GM08714 (cell line): ENCODE results near the gene KDF1.
"Not testable (repeated sequence)": the region's sequence is repeated elsewhere in the genome, so short reads cannot be mapped to it uniquely, and the experiment has no call there.

Experiments
- H3K4me3 ChIP-seq: fragments of 200-500 bp; sonication (Bioruptor generic); 2 replicates; pipeline ENCODE4 v1.5.1; 2014; ENCODE audit warnings: mild to moderate bottlenecking, low read length, inconsistent platforms
- ZNF274 ChIP-seq: IDR thresholded peaks from 2 replicates; pipeline ENCODE4 v1.6.1; 2012; ENCODE audit warnings: mild to moderate bottlenecking, low read depth, low read length

The KDF1 gene

GRCh38 chr1:26956321-26956720, 3.9 kb downstream of the KDF1 start:
- no peak overlapping the region for H3K4me3 ChIP-seq
- no peak for TF ChIP-seq ZNF274

GRCh38 chr1:26953374-26953773, 6.9 kb downstream of the KDF1 start:
- TF ChIP-seq ZNF274 = no peak
- no peak overlapping the region for H3K4me3 ChIP-seq

- no peak for TF ChIP-seq ZNF274
- no peak overlapping the region for H3K4me3 ChIP-seq
Observed at GRCh38 chr1:26951821-26952497, 8.3 kb downstream of the KDF1 start.

DNA sequence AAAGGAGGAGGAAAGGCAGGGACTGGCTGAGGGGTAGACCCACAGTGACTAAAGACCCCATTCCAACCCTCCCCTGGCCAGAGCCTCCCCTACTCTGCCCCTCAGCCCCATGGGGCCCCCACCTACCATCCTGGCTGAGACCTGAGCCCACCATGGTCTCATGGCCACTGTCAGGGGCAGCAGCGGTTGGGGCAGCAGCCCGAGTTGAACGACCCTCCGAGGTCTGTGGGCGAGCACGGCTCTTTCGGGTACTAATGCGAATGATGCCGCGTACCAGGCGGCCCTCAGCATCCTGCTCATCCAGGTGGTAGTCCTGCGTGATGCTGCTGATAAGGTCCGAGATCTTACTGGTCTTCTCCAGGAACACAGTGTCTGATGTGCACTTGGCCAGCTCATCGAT, 9.1 kb downstream of the KDF1 start:
- no peak overlapping the region for H3K4me3 ChIP-seq
- no peak for TF ChIP-seq ZNF274

DNA sequence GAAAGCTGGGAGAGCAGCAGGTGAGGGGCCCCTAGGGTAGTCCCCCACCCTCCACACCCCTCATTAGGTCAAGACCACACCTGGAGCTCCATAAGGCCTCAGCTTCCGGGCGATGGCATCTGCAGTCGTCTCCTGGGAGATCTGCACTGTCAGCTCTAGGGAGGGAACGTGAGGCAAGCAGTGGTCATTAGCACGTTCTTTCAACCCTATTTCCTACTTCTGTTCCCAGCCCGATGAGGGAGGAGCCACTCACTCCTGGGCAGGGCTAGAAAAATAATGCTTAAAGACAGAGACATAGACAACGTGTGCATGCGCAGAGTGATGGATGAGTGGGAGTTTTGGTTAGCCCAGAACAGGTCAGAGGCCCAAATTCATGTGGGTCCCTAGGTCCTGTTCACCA, 9.7 kb downstream of the KDF1 start:
- no peak for TF ChIP-seq ZNF274
- H3K4me3 ChIP-seq = no peak overlapping the region

GRCh38 chr1:26949926-26950319, 10.3 kb downstream of the KDF1 start:
- no peak for TF ChIP-seq ZNF274
- no peak overlapping the region for H3K4me3 ChIP-seq

DNA sequence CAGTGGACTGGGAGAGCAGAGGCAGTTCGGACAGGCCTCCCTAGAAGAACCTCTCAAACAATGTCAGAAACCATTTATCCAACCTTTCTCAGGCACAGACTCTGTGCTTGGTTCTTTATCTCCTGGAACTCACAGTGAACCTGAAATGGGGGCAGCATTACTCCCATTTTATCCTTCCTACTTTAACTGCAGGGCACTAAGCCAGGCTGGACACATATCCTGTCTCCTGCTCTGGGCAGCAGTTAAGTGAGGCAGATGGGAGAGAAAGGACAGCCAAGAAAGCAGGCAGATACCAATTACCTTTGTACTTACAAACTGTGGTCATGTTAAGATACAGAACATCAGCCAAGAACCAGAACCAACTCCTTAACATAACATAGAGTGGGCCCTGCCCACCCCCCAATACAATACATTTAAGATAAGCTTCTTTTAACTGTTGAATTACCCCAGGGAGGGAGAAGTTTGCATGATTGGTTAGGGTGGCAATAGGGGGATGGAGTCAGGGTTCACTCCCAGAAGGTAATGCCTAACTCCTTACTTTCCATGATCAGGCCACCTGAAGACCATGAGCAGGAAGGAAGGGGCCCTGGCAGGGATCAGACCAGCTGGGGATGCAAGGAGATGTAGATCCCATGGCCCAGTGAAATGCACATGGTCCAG, 10.9 kb downstream of the KDF1 start:
- no peak overlapping the region for H3K4me3 ChIP-seq

DNA sequence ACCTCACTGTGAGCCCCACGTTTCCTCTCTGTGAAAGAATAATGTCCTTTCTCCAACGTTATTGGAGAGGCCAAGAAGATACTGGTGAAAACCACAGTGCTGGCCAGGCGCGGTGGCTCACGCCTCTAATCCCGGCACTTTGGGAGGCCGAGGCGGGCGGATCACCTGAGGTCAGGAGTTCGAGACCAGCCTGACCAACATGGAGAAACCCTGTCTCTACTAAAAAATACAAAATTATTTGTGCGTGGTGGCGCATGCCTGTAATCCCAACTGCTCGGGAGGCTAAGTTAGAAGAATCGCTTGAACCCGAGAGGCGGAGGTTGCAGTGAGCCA, 11.6 kb downstream of the KDF1 start:
- H3K4me3 ChIP-seq = not testable (repeated sequence)

More for the DNA sequence above, 10.9 kb downstream of the KDF1 start:
- TF ChIP-seq ZNF274 = no peak

GRCh38 chr1:26946270-26946669, 14.0 kb downstream of the KDF1 start:
- no peak overlapping the region for H3K4me3 ChIP-seq
- TF ChIP-seq ZNF274 = no peak

GRCh38 chr1:26945728-26946127, 14.5 kb downstream of the KDF1 start:
- no peak overlapping the region for H3K4me3 ChIP-seq
- TF ChIP-seq ZNF274 = no peak

DNA sequence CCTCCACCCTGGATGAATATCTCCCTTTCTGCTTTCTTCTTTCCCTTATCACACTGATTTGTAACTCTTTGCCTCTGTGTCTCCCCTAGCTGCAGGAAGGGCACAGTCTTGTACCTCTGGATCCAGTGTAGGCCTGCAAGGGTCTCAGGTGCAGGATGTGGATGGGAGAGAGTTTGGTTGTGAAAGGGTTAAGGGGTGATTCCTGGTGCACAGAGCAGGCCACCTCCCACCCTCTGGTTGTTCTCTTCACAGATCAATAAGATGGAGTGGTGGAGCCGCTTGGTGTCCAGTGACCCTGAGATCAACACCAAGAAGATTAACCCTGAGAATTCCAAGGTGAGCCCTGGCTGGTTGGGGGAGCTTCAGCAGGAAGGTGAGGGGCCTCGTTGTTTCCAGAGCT, 15.1 kb downstream of the KDF1 start:
- TF ChIP-seq ZNF274 = no peak

DNA sequence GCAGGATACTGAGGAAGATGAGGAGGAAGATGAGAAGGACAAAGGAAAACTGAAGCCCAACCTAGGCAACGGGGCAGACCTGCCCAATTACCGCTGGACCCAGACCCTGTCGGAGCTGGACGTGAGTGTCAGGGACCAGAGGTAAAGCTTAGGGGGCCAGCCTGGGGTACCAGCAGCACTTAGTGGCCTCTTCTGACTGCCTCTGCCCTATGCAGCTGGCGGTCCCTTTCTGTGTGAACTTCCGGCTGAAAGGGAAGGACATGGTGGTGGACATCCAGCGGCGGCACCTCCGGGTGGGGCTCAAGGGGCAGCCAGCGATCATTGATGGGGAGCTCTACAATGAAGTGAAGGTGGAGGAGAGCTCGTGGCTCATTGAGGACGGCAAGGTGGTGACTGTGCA, 17.6 kb downstream of the KDF1 start:
- TF ChIP-seq ZNF274 = no peak
- no peak overlapping the region for H3K4me3 ChIP-seq

More for the DNA sequence above, 15.1 kb downstream of the KDF1 start:
- H3K4me3 ChIP-seq = no peak overlapping the region

- H3K4me3 ChIP-seq = no peak overlapping the region
- no peak for TF ChIP-seq ZNF274
Observed at GRCh38 chr1:26941311-26941710, 19.0 kb downstream of the KDF1 start.

GRCh38 chr1:26938659-26939025, 21.6 kb downstream of the KDF1 start:
- H3K4me3 ChIP-seq = no peak overlapping the region
- TF ChIP-seq ZNF274 = no peak

DNA sequence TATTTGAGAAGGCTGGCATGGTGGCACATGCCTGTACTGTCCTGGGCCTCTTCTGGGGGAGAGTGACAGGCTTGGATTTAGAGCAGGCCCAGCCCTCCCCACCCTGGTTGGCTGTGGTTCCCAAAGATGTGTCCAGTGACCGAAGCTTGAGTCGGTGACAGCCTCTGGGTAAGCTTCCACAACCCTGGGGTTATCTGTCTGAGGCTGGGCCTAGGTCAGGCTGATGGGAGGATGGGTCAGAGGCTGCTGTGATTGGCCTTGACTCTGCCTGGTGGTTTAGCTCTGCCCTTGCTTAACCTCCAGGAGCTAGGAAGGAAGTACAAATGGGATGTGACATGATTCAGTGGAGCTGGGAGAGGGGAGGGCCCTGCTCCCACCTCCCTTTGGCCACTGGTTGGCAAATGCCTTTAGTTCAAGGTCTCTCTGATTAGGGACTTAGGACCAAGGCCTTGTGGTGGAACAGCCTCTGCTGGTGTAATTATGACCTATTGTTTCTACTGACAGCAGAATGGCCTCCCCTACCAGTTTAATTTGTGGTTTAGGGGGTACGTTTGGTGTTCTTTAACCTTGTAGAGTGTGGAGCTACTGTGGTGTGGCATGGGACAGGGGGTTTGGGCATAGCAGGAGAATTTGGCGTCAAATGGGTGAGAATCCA, 22.1 kb downstream of the KDF1 start:
- H3K4me3 ChIP-seq = no peak overlapping the region
- no peak for TF ChIP-seq ZNF274

GRCh38 chr1:26936823-26937222, 23.4 kb downstream of the KDF1 start:
- no peak for TF ChIP-seq ZNF274
- no peak overlapping the region for H3K4me3 ChIP-seq

- no peak overlapping the region for H3K4me3 ChIP-seq
- TF ChIP-seq ZNF274 = no peak
Observed at GRCh38 chr1:26932531-26932930, 27.7 kb downstream of the KDF1 start.
